ENCODE data around the gene C6orf136. TPM values are rescaled to one million over a fixed set of nuclear protein-coding genes. Genes with fewer than 3 reads are reported as not detected.

The C6orf136 gene
- total and polyA plus RNA-seq, 9 of the 15 experiments (the other 6 are each of a cell fraction or from before 2014, with no cell fraction given), result 14.1 to 63.1 (median 18.4) TPM

GRCh38 chr6:30616811-30617564, 29.9 kb upstream of the C6orf136 start, which contains the start of gene PPP1R10 (continued):
- no peak; the same call in 1 of the 2 replicates for TF ChIP-seq ESRRA (IDR thresholded peaks at IDR 0.05; ENCODE audit: borderline replicate concordance, low read depth)
- TF ChIP-seq CBFA2T3 (IDR thresholded peaks at IDR 0.05), result no peak
- peak; percentile 87 for TF ChIP-seq ZSCAN32 (CRISPR knock-in tag; IDR thresholded peaks at IDR 0.05)
- peak; percentile 87; the same call in 1 of the 2 replicates for TF ChIP-seq ARID3B (CRISPR knock-in tag; IDR thresholded peaks at IDR 0.05; ENCODE audit: borderline replicate concordance)
- TF ChIP-seq MCM3 (IDR thresholded peaks at IDR 0.05), result no peak
- TF ChIP-seq ZFP30 (CRISPR knock-in tag; IDR thresholded peaks at IDR 0.05; ENCODE audit: borderline replicate concordance), result peak; percentile 74; the same call in 1 of the 2 replicates
- peak; percentile 100 for TF ChIP-seq KLF1 (tag; IDR thresholded peaks at IDR 0.05)
- TF ChIP-seq PTTG1 (tag; IDR thresholded peaks at IDR 0.05; ENCODE audit: low read depth), result no peak
- TF ChIP-seq DDX20 (tag; IDR thresholded peaks at IDR 0.05; ENCODE audit: low read depth), result 0 out of 2 replicates have a peak, but pooled peaks have one; percentile 37
- no peak for TF ChIP-seq EHMT2 (IDR thresholded peaks at IDR 0.05)
- no peak for TF ChIP-seq MCM7 (IDR thresholded peaks at IDR 0.05)
- no peak for TF ChIP-seq ZZZ3 (IDR thresholded peaks at IDR 0.05)
- TF ChIP-seq STAT5A (IDR thresholded peaks at IDR 0.05; ENCODE audit: borderline replicate concordance, low read length), result peak; percentile 59; the same call in 1 of the 2 replicates
- peak; percentile 76; the same call in 1 of the 2 replicates for TF ChIP-seq RAD51 (IDR thresholded peaks at IDR 0.05; ENCODE audit: borderline replicate concordance, low read depth)
- no peak for TF ChIP-seq BMI1 (IDR thresholded peaks at IDR 0.05; ENCODE audit: low read length)
- no peak for TF ChIP-seq SRSF7 (optimal IDR thresholded peaks at IDR 0.05; ENCODE audit: low read depth, low read length)
- peak; percentile 19; the same call in 1 of the 2 replicates for TF ChIP-seq TCF7L2 (IDR thresholded peaks at IDR 0.05; ENCODE audit: low read depth, low read length)
- TF ChIP-seq ZEB2 (IDR thresholded peaks at IDR 0.05), result peak; percentile 48; the same call in 1 of the 2 replicates
- no peak for TF ChIP-seq TSC22D4 (tag; IDR thresholded peaks at IDR 0.05)
- TF ChIP-seq UBTF (IDR thresholded peaks at IDR 0.05; ENCODE audit: borderline replicate concordance in 1 of 2, low read depth in 2 of 2, low read length in 2 of 2), result no peak
- peak; percentile 96 for TF ChIP-seq NELFE (IDR thresholded peaks at IDR 0.05; ENCODE audit: insufficient read depth, insufficient read length)
- TF ChIP-seq NR2F6 (CRISPR knock-in tag; IDR thresholded peaks at IDR 0.05), result peak; percentile 94; the same call in 1 of the 2 replicates
- no peak for TF ChIP-seq BRF2 (IDR thresholded peaks at IDR 0.05; ENCODE audit: borderline replicate concordance, insufficient read depth, insufficient read length)

Data from K562 (cell line).